Measurements from ENCODE around the gene SCFD2.
"Not testable (repeated sequence)": the region's sequence is repeated elsewhere in the genome, so short reads cannot be mapped to it uniquely, and the experiment has no call there.

Gene SCFD2

DNA sequence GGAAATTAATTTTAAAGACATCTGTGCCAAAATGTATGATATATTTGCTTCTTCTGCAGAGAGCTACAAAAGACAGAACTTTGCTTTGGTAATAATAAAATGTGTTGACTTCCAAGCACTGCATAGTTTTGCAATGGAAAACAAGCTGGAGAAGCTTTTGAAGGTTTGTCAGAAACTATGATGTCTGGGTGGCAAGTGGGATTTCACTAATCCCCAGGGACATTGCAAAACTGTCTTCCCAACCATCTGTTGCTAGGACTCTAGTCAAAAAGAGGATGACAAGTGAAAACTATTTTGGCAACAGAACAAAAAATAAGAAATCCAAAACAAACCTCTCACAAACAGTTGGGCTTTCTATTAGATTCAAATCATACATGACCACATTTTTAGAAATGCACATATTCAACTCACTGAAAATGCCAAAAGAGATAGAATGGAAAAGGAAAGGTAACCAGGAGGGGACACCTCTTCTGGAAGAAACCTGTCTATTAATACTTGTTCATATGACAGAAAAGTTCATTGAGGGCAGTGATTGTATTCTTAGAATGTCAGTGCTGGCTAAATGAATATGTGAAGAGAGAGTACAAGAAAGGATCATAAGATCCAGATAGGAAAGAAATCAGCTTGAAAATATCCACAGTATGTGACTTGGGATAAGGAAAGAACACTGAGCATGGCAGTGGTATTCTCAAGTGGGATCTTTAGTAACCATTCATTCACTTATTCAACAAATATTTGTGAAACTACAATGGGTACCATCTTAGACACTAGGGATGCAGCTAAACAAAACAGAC lies 275.7 kb downstream of the SCFD2 start:
- no peak for DNase-seq

DNA sequence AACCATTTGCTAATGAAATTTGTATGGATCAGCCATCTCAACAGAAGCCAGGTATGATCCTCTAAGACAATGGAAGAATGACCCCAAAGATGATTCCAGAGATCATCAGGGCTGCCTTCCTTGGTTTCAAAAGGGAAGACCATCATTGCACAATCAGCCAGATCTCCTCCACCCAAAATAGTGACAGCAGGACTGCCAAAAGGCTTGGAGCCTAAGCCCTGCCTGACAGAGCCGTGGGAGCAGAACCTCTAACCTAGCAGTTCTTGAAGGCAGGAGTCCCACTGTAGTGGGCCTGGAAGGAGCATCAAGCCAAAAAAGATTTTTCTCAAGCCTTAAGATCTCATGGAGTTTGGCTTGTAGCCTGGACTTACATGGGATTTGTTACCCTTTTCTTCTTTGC lies 277.7 kb downstream of the SCFD2 start:
- no peak for DNase-seq

DNA sequence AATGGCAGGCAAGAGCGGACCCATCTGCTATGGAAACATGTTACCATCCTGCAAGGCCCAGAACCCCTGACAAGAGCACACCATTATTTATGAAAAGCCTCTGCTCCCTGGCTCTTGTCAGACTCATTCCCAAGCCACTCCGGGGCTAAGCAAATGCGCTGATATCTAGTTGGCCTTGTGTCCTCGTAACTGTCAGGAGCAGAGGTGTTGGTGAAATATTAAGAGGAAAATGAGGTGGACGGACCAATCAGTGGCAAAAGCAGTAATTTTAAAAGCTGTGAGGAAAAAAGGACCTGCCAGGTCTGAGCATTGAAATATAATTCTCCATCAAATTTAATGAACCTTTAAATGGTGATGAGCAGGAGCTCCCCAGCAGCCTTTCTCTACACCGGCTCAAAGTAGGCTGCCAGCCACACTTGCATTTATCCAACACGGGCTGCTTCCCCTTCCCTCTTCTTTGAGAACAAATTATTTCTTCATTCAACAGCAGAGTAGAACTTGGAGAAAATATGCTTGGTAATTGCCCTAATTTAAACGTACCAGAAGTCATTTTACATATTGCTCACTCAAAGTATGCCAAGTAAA lies 289.4 kb downstream of the SCFD2 start:
- no peak for DNase-seq

DNA sequence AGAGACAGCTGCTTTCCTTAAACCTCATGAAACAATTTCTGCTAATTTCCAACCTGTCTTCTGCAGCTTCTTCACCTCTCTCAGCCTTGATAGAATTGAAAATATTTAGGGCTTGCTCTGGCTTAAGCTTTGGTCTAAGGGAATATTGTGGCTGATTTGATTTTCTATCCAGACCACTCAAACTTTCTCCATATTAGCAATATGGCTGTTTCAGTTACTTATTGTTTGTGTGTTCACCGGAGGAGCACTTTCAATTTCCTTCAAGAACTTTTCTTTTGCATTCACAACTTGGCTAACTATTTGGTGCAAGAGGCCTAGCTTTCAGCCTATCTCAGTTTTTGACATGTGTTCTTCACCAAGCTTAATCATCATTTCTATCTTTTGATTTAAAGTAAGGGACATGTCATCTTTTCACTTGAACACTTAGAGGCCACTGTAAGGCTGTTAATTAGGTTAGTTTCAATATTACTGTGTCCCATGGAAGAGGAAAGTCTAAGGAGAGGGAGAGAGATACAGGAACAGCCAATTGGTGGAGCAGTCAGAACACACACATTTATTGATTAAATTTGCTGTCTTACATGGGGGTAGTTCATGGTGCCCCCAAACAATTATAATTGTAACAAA lies 290.6 kb downstream of the SCFD2 start:
- DNase-seq, result no peak

DNA sequence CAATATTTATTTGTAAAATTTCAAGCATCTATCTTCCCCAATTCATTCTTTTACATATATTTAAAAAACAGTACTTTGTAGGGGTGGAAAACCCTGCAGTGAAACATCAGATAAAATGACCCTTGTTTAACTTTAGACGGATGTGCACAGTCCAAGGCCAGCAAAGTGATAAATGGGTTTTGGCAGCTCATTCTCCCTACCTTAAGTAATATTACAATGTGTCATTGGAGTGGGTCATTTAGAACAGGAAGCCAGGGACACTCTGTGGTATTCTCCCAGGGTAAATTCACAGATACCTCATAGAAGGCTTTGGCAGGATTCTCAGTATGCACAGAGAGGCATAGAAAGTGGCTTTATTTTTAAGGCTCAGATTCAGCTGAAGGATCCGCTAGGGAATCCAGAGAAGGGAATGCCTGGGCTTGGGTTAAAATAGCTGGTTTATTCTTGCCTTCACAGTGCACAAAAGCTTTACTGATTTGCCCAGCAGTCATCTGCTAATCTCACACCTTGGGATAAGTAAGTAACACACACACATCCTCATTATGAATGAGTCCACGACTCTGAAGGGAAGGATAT lies 297.0 kb downstream of the SCFD2 start:
- DNase-seq, result no peak

DNA sequence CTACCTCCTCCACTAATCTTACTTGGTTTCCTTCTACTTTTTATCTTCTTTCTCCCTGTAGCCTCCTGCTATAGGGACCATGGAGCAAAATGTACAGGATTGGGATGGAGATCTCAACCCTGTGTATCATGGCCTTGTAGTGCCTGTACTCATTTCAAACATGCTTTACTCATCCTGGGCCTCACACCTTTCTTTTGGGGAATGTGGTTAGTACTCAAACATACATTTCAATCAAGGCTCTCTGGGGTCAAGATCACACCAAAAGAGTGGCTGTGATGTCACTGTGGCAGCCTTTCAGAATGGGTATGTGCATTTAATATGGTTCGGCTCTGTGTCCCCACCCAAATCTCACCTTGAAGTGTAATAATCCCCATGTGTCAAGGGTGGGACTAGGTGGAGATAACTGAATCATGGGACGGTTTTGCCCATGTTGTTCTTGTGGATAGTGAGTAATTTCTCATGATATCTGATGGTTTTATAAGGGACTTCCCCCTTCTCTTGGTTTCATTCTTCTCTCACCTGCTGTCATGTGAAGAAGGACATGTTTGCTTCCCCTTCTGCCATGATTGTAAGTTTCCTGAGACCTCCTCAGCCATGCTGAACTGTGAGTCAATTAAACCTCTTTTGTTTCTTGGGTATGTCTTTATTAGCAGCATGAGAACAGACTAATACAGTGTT lies 298.6 kb downstream of the SCFD2 start:
- no peak for DNase-seq

DNA sequence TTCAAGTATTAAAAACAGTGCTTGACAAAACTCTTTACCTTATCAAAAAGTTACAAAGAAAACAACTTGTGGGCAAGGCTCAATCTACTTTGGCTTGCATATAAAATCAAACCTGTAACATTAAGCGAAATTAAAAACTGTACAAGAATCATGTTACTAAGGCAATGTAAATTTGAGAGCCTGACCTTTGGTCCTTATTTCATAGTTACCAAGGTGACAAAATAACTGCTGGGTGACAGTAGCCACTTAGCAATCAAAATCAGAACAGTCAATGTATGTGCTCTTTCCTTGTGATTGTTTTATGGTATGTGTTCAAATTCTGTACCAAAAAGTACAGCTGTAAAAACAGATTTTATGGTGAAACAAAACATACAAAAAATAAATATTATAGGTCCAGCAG lies 299.7 kb downstream of the SCFD2 start:
- DNase-seq, result no peak

DNA sequence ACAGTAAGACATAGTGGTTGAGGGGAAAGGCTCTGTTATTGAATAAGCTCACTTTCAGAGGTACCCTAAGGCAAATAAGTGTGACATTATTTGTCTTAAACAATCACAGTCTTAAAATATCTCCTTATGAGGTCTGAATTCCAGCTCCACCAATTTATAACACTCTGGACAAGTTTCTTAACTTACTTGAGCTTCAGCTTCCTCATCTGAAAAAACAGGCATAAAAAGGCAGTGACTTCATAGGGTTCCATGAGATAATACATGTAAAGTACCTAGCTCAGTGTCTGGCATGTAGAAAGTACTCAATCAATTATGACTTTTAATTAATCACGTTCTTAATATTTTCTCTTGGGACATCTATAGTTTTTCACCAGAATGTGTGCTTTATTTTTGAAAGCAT lies 301.3 kb downstream of the SCFD2 start:
- DNase-seq, result no peak

DNA sequence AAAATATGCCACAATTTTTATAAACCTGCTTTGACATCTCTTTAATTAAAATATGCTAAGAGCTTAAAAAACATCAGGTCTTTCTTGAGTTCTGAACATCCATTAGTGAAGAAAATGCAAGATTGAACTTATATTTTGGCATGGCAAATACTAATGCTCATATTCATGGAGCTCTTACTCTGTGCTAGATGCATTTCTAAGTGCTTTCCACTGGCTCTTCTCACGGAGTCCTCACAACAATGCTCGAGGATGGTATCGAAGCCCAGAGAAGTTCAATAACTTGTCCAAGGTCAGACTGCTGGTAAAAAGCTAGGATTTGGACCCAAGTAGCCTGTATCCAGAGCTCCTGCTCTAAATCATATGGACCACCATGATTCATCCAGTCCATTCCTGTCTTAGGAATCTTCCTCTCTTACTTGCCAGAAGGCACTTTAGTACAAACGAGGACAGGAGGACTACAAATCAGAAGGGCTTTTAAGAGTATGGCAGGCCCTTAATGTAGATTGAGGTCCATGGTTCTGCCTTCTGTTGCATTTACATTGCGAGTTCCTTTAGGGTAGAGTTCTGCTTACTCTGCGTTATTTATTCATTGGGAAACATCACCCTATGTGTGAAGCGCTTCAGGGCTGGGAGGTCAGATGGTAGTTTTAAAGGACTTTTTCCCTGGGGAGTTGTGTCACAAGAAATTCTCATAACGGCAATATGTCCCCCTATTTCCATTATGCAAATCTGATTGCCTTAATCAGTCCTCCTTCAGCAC lies 304.6 kb downstream of the SCFD2 start:
- DNase-seq, result no peak

DNA sequence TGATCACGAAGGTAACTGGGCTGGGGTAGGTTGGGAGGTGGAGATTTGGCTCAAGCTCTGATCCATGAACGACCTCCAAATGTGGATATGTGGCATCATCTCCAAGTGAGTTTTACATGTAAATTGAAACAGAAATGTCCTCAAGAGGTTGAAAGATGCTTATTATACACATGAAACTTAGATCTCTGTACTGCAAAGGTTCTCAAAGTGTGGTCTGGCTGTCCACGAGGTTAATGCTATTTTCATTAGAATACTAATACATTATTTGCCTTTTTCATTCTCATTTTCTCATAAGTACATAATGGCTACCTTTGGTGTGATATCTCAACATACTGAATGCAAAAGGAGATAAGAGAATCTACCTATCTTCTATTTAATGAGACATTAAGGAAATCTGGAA lies 305.6 kb downstream of the SCFD2 start:
- no peak for DNase-seq

DNA sequence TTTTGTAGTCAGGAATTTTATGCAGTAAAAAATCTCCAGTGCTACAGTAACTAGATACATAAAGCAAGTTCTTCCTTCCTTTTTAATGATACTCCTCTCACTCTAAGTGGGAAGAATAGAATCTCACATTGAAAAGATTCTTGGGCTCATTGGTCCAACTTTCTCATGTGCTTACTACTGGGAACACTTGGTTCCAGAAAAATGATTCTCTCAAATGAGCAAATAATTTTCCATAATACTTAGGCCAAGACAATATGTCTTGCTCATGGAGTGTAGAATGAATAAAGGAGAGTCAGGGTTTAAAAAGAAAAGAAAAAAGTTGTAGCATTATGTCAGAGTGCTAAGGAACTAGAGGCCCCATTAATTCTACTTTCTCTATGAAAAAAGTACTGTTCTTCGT lies 306.0 kb downstream of the SCFD2 start:
- no peak for DNase-seq

DNA sequence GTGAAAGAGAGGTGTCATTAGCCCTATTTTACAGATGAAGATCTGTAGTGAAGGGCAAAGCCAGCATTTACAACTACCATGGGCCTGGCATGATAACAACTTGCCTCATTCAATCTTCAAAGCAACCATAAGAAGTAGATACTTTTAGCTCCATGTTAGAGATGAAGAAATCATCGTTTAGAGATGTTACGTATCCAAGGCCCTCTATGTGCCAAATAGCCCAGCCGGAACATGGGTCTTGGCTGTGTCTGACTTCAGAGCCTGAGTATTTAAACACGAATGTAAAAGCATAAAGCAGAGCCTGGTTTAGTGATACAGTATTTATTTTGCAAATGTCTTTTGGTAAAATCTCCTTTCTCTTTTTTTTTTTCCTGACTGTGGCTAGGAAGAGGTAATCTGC lies 306.6 kb downstream of the SCFD2 start:
- DNase-seq, result no peak

DNA sequence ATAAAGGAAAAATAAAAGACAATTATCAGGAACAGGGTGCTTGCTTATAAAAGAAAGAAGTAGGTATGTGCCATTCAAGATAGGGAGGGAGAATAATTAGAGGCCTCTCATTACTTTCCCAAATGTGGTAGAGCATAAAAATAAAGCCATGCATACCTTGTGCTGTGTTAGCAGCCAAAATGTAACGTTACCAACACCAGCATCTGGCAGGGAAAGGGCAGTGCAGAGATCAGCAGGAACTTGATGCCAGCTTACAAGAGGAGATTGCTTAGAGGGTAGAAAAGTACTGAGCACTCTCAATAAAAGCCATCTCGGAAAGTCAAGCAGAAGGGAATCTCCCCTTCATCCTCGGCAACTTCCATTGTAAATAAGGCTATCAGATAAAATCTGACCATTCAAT lies 308.2 kb downstream of the SCFD2 start:
- no peak for DNase-seq

DNA sequence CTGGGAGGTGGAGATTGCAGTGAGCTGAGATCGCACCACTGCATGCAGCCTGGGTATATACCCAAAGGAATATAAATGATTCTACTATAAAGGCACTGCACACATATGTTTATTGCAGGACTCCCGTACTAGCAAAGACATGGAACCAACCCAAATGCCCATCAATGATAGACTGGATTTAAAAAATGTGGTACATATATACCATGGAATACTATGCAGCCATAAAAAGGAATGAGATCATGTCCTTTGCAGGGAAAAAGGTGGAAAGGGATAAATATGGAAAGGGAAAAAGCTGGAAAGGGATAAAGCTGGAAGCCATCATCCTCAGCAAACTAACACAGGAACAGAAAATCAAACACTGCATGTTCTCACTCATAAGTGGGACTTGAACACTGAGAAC lies 308.8 kb downstream of the SCFD2 start:
- not testable (repeated sequence) for DNase-seq

DNA sequence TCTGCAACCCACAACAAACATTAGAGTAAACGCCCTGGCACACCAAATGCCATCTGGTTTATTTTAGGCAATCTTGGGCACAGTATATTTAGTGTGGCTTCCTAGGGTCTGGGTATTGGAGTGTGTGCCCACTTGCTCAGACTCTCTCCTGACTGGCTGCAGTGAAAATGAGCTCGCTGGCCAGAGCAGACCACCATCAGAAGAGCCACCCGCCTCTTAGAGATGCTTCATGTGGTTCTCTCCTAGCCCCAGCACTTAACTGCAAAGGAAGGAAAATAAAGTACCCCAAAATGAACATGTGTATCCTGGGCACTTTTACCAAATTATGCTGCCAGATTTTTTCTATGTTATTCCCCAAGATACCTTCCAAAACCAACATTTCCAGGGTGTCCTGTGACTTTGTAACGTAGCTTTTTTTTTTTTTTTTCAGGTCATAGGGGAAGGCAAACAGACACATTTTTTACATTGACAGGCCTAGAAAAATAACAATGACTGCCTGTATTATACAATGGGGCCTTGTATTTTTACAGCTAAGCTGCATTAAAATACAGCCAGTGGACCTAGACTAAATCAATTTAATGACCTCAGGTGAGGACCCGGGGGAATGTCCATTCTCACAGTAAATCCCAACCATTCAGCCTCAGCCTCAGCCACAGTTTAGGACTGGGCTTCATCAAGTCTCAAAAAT lies 310.0 kb downstream of the SCFD2 start:
- DNase-seq, result no peak

DNA sequence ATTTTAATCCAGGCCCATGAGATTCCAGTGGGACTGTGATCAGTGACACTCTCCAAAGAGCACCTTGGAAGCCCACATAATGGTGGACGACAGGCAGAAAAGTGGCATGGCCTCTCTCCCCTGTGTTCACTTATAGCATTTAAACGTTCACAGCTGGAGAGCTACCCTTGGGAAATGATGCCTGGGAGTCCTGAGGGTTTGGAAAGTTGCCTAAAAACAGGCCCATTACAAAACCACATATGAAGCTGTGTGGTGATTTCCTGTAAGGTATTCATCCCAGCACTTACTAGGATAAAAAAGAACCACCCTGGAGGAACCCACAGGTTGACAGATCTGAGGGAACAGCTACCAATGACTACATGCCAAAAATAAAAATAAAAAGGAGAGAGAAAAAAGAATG lies 310.6 kb downstream of the SCFD2 start:
- DNase-seq, result no peak

DNA sequence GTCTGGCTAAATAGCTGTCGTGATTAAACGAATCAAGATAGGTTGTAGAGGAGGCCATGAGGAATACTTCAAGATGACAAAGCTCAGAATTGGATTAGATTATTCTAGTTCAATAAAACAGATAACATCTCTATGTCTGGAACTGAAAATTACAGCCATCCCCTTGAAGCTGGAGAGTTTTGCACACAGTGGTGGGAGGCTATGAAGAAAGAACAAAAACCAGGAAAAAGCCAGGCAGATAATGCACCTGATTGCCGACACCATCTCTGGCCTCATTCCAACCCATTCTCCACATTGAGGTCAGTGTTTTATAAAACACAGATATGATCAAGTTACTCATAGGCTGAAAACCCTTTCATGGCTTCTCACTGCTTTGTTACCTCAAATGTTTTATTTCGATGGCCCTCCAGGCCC lies 315.5 kb downstream of the SCFD2 start:
- DNase-seq, result no peak

DNA sequence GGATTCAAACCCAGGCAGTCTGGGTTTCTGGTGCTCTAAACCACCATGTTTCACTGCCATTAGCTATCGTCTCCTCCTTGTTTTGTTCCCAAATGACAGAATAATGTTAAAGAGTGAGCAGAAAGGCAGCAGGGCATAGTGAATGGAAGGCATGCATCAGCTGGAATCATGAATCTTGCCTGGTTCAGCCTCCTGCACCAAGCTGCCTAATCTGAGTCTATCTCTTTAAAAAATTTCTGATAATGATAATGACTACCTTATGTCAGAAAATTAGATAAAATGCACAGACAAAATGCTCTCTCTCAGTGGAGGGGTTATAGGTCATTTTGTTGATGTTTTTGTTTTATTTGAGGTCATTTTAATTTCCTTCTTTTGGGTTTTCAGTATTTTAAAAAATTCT lies 316.3 kb downstream of the SCFD2 start:
- no peak for DNase-seq

DNA sequence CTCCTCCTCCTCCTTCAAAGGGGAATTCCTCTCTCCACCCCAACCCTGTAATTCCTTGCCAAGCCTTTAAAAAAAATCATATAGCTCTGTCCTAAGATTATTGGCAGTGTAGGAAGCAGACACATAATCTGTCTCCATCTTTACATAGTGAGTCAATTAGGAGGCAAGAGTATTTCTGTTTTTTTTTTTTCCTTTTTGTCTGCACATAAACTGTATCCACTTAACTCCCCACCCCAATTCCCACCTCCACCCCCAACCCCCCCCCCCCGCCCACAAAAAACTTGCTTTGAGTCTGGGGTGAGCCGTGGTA lies 321.3 kb downstream of the SCFD2 start:
- no peak for DNase-seq

DNA sequence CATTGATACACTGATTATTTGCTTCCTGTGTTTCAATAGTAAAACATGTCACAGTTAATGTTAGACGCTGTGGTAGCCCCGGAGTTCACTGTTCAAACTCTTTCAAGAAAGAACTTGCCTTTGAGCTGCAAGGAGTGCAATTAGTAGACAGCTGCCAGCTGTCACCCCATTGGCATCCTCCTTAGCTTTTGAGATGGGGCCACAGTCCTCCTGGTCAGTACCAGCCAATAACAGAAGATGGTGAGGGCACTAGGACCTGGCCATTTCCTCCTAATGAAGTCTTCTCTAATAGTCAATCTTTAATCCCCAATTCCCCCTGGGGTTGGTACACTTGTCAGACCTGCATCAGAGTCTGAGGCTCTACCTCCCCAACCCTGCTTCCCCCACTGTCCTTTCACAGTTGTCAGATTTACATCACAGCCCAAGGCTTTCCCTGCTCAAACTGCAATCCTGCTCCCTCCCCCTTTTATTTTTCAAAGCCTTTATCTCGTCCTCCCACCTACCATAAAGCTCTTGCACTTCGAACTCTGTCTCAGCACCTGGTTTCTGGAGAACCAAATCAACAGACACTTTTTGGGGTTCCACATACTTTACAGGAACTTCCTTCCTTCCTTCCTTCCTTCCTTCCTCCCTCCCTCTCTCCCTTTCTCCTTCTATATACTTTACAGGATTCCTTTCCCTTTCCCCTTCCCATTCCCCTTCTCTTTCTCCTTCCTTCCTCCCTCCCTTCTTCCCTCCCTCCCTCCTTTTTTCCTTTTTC lies 321.8 kb downstream of the SCFD2 start:
- no peak for DNase-seq

DNA sequence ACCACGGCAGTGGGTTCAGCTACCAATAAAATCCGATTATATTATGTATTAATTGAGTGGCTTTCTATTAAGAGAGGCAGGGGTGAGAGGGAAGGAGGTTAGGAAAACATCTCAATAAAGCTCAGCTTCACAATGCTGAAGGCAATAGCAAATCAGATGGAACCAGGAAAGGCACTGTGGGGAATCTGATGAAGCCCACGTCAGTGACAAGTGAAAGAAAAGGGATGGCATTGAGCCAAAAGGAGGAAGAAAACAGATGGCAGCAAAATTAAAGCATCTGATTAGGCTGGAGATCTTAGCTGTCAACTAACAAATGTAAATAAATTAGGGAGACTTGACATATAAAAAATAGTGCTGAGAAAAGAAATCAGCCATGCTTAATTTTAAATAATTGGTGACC lies 322.8 kb downstream of the SCFD2 start:
- no peak for DNase-seq

DNA sequence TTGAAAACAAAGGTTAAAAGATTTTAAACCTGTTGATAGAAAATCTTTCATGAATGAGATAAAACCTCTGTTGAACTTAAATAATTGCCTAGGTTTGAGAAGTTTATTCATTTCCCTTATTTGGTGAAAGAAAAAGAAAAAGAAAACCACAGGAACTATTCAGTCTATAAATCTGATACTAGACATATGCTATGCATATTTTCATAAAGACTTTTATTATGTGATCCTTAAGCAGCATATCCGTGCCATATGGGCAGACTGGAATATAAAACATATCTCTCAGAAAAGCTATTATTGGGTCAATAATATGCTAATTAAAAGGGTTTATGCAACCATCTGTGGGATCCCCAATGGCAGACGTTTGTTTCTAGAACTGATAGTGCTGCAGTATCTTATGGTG lies 325.0 kb downstream of the SCFD2 start:
- no peak for DNase-seq
